Kidney epithelial cell (primary cell): ENCODE measurements around the gene TRPM5. TPM values are rescaled to one million over a fixed set of nuclear protein-coding genes. Genes with fewer than 3 reads are reported as not detected.

Experiments used
- DNase-seq: peaks from one replicate; pipeline ENCODE4 v3.0.0-alpha.2; 2010; ENCODE audit warnings: low read depth
- H3K27me3 ChIP-seq: 2 replicates; pipeline ENCODE4 v1.6.0; 2011; ENCODE audit warnings: low read length; ENCODE audit not compliant: control insufficient read depth, insufficient read depth
- H3K36me3 ChIP-seq: 2 replicates; pipeline ENCODE4 v1.5.1; 2011; ENCODE audit warnings: low read length; ENCODE audit not compliant: control insufficient read depth, insufficient read depth
- H3K4me3 ChIP-seq: 2 replicates; pipeline ENCODE4 v1.5.1; 2011; ENCODE audit warnings: low read depth, mild to moderate bottlenecking, control low read depth, low read length
- total RNA-seq: library from RNA; depleted of rRNA; stranded (reverse); fragments of >200 nt; gene quantifications from 2 replicates; pipeline ENCODE4 v1.2.3, GENCODE V29; 2015
- TF ChIP-seq, protein P1 (sequence below): IDR thresholded peaks from 2 replicates; pipeline ENCODE4 v1.5.1; 2011; ENCODE audit warnings: mild to moderate bottlenecking, moderate library complexity, low read length, control low read depth, inconsistent platforms; ENCODE audit not compliant: insufficient read depth, poor library complexity, severe bottlenecking

The TRPM5 gene
- total RNA-seq, 1 donor from 2014 or later = not detected

DNA sequence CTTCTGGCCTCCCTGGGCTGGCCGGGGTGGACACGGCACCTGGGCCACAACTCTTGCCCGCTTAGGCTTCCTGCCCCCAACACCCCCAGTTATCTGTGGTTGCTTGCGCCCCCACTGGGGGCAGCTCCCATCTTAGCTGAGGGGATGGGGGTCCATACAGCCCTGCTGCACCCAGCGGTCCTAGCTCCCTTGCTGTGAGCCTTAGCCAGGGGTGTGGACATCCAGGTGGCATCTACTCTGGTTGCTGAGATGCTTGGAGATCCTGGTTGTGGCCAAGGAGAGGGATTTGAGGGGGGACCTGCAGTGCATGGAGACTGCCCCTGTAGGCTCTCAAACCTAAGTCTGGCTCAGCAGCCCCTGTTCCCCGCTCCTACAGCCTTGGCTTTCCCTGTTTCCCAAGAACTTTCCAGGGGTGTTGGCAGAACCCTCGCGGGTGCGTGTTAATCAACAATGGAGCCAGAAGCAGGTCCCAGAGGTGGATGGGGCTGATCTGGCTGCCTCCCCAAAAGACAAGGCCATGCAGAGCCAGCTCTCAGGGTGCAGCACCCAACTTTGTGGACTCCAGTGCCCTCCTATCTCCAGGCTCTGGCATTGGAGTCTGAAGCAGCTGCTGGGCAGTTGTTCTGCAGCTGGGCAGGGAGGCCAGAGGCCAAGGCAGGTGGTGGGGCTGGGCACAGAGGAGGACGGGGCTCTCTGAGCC lies 3.8 kb upstream of the TRPM5 start:
- TF ChIP-seq, protein P1, sequence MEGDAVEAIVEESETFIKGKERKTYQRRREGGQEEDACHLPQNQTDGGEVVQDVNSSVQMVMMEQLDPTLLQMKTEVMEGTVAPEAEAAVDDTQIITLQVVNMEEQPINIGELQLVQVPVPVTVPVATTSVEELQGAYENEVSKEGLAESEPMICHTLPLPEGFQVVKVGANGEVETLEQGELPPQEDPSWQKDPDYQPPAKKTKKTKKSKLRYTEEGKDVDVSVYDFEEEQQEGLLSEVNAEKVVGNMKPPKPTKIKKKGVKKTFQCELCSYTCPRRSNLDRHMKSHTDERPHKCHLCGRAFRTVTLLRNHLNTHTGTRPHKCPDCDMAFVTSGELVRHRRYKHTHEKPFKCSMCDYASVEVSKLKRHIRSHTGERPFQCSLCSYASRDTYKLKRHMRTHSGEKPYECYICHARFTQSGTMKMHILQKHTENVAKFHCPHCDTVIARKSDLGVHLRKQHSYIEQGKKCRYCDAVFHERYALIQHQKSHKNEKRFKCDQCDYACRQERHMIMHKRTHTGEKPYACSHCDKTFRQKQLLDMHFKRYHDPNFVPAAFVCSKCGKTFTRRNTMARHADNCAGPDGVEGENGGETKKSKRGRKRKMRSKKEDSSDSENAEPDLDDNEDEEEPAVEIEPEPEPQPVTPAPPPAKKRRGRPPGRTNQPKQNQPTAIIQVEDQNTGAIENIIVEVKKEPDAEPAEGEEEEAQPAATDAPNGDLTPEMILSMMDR = no peak

DNA sequence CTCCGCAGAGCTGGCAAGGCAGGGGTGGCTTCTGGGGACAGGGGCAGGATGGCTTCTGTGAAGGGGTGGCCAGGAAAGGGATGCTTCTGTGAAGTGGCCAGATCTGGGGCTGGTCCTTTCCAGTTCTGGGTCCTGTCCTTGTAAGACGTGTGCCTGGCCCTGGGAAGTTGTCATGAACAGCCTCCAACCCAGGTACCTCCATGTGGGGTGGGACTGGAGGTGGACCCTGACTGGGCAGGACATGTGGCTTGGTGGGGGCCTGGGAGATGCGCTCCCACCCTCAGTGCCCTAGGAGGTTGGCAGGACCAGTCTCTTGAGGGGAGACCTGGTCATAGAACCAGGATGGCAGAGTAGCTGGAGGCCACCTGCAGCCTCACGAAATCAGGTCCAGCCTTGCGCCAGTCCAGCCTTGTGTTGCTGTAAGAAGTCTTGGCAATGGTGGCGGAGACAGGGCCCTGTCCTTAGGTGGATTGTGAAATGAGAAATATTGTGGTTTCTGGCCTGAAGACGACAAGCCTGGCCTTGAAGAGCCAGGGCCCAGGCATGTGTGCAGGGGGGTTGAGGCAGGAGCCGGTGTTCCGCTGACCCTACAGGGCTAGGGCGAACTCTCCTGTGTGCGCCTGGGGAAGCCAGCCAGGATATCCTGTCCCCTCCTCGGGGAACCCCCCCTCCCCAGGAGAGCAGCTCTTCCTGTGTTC lies 3.1 kb upstream of the TRPM5 start:
- Histone ChIP-seq H3K4me3 (no peak overlapping the region), H3K27me3 (peaks cover 46% of the 10 kb centered on the region), H3K36me3 (no peaks in the 10 kb centered on the region)
- TF ChIP-seq, protein P1 = no peak
- no peak for DNase-seq

More for the DNA sequence above, 3.8 kb upstream of the TRPM5 start:
- DNase-seq = no peak
- Histone ChIP-seq H3K36me3 (no peaks in the 10 kb centered on the region), H3K27me3 (peaks cover 45% of the 10 kb centered on the region), H3K4me3 (no peak overlapping the region)

DNA sequence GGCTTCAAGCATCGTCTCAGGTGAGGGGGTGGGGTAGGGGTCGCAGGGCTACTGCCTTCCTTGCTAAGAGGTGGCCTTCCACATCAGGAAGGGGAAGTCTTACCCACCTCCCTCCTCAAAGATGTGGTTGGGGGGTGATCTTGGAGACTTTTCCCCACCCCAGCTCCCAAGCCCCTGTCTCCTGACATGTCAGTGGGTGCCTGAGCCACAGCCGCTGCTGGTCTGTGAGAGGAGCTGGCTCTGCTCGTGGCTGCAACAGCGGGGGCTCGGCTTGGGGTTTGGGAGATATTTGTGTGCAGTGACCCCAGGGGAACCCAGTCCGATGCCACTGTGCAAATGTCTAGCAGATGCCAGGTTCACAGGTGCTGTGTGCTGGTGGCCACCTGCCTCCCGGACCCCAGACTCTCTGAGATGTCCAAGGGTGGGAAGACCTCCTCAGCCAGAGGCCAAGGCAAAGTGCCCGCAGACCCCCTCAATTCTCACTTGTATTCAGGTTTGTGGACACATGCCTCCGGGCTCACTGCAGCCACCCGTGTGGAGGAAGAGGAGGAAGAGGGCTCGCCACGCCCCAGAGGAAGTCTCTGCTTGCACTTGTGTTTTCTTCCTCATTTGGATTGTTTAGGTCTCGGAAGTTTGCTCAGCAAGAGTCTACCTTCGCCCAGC lies 2.4 kb upstream of the TRPM5 start:
- no peaks in the 10 kb centered on the region for H3K36me3 ChIP-seq
- DNase-seq = no peak
- TF ChIP-seq, protein P1 = no peak
- H3K27me3 ChIP-seq = peaks cover 46% of the 10 kb centered on the region
- H3K4me3 ChIP-seq = no peak overlapping the region

DNA sequence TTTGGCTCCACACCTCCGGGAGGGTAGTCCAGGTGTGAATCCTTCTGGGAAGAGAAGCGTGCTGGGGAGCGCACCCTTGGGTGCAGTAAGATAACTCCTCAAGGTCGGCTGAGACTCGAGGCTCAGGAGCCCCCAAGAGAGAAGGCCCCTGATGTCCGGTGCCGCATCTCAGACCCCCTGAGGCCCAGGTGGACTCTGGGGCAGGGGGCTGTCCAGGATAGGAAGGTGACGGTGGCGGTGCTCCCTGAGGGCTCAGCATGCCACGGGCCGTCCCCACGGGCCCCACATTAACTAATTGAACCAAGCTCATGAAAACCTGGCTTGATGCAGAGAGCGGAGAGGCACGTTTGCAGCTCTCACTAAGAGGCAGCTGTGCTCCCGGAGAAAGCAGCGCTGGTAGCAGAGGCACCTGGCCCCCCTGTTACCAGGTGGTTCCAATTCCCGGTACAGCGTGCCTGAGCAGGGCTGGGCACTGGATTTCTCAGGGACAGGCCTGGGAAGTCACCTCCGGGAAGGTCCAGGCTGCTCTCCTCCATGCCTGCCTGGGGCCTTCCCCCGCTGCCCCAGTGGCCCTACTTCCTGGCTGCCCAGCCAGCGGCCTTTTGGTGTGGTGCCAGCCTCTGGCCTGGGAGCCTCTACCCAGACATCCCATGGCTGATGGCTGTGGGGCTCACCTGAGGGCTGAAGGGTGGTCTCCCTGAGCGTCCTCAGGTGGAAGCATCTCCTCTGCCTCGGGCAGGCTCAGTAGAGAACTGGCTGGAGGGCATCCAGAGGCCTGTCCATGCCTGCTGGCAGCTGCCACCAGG lies 1.6 kb upstream of the TRPM5 start:
- Histone ChIP-seq H3K36me3 (no peaks in the 10 kb centered on the region), H3K27me3 (peaks cover 48% of the 10 kb centered on the region), H3K4me3 (no peak overlapping the region)
- TF ChIP-seq, protein P1 = no peak
- DNase-seq = no peak

DNA sequence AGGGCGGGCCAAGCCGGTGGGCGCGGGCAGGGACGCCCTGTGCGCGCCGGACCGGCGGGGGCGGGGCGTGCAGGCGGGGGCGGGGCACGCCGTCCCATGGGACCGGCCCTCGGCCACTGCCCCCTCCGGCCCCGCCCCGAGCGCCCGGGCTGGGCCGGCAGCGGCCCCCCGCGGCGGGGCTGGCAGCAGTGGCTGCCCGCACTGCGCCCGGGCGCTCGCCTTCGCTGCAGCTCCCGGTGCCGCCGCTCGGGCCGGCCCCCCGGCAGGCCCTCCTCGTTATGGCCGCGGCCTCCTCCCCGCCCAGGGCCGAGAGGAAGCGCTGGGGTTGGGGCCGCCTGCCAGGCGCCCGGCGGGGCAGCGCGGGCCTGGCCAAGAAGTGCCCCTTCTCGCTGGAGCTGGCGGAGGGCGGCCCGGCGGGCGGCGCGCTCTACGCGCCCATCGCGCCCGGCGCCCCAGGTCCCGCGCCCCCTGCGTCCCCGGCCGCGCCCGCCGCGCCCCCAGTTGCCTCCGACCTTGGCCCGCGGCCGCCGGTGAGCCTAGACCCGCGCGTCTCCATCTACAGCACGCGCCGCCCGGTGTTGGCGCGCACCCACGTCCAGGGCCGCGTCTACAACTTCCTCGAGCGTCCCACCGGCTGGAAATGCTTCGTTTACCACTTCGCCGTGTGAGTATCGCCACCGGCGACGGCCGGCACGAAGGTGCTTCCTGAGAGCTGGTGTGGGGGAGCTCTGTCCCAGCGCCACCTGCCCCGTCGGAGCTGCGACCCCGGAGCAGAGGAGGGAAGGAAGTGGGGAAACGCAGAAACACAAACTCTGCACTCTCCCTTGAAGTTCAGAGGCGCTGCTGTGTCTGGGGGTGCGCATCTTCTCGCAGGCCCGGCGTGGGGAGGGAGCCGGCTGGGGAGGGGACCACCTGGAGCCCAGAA lies 769 bp upstream of the TRPM5 start, which contains the start of gene KCNQ1:
KCNQ1 (plus strand) TSS at position 188 of the 925 bp plus-strand sequence; CDS start at position 279, 91 bp downstream.
- no peaks in the 10 kb centered on the region for H3K36me3 ChIP-seq

More for the DNA sequence above, 769 bp upstream of the TRPM5 start, which contains the start of gene KCNQ1:
- no peak for DNase-seq
- peak within 1 kb of the TSS; percentile 8 for H3K4me3 ChIP-seq
- TF ChIP-seq, protein P1 = no peak
- peaks cover 49% of the 10 kb centered on the region for H3K27me3 ChIP-seq
